HCT116 (cell line): Measurements from ENCODE around the gene ADD3. TPM values are rescaled to one million over a fixed set of nuclear protein-coding genes. Genes with fewer than 3 reads are reported as not detected.

Source experiments
- ATAC-seq: fragments of 200-7000 bp; cut with Tn5 transposase; 2 replicates; pipeline ENCODE4 v1.9.1; 2020; ENCODE audit warnings: mild to moderate bottlenecking, moderate library complexity
- BruUV-seq: library from RNA; stranded (reverse); fragments of 400-500 nt; replicated peaks from 2 replicates; lab custom pipeline; 2021; lab: Mats Ljungman, UMichigan
- CTCF ChIA-PET: fragments of 300-600 bp; sonication (Branson Sonifier 250); formaldehyde crosslinking; loops from one replicate; lab custom pipeline; 2021; ENCODE audit warnings: antibody characterized with exemption; lab: Charles Lee
- POLR2A ChIA-PET: fragments of 300-600, 350-600 bp; sonication (Branson Sonifier 250); formaldehyde crosslinking; loops from one replicate; lab custom pipeline; 2021; ENCODE audit warnings: antibody characterized with exemption; lab: Charles Lee
- RAD21 ChIA-PET, 2 experiments: fragments of 300-600 bp; sonication (Branson Sonifier 250); formaldehyde crosslinking; loops; one replicate each; lab custom pipeline; 2023; ENCODE audit warnings: low total read pairs in 2 of 2; ENCODE audit not compliant: uncharacterized antibody in 2 of 2, unreplicated experiment in 2 of 2, low non-redundant PET in 1 of 2; lab: Charles Lee
- DNase-seq: peaks from one replicate; pipeline ENCODE4 v3.0.0-alpha.2; 2010; ENCODE audit warnings: low read depth, low spot score
- H2AFZ ChIP-seq: fragments of 200-600 bp; shearing (Covaris generic), sonication (generic); 2 replicates; pipeline ENCODE4 v1.6.1; 2017; ENCODE audit warnings: low read depth, mixed run types, mixed read lengths, antibody characterized with exemption, low read length; ENCODE audit not compliant: poor library complexity, severe bottlenecking
- H3K27ac ChIP-seq: 2 replicates; pipeline ENCODE4 v1.5.1; 2012; ENCODE audit warnings: low read depth, low read length
- H3K27me3 ChIP-seq: fragments of 200-600 bp; sonication (generic); 2 replicates; pipeline ENCODE4 v1.6.1; 2016; ENCODE audit warnings: mixed run types, low read length, mixed read lengths; ENCODE audit not compliant: insufficient read depth
- H3K36me3 ChIP-seq, 2 experiments: fragments of 200-500 bp in 1 of 2; fragments of 200-600 bp in 1 of 2; sonication (Bioruptor generic) in 1 of 2; sonication (generic) in 1 of 2; 2 replicates each; pipeline versions ENCODE4 v1.5.1 to v1.6.1; 2014 to 2016; ENCODE audit warnings: low read length in 2 of 2, inconsistent platforms in 1 of 2, mixed read lengths in 1 of 2, mixed run types in 1 of 2; ENCODE audit not compliant: insufficient read depth in 2 of 2, control insufficient read depth in 1 of 2
- H3K4me1 ChIP-seq, 2 experiments: fragments of 200-600 bp in 1 of 2; sonication (generic) in 1 of 2; 2 replicates each; pipeline versions ENCODE4 v1.5.1 to v1.6.1; 2012 to 2017; ENCODE audit warnings: low read length in 2 of 2, inconsistent platforms in 1 of 2, mild to moderate bottlenecking in 1 of 2, mixed read lengths in 1 of 2, mixed run types in 1 of 2, moderate library complexity in 1 of 2; ENCODE audit not compliant: insufficient read depth in 2 of 2, control insufficient read depth in 1 of 2
- H3K4me2 ChIP-seq: fragments of 200-600 bp; sonication (generic); 2 replicates; pipeline ENCODE4 v1.6.1; 2017; ENCODE audit warnings: mixed run types, low read length, mixed read lengths
- H3K4me3 ChIP-seq, 2 experiments: fragments of 200-600 bp in 1 of 2; sonication (generic) in 1 of 2; replicated peaks in 1 of 2; 2 replicates each; pipeline ENCODE4 v1.5.1; 2011 to 2016; ENCODE audit warnings: low read length in 2 of 2, control low read depth in 1 of 2, low read depth in 1 of 2, mild to moderate bottlenecking in 1 of 2, mixed read lengths in 1 of 2, mixed run types in 1 of 2
- H3K79me2 ChIP-seq: fragments of 200-600 bp; sonication (generic); 2 replicates; pipeline ENCODE4 v1.6.1; 2017; ENCODE audit warnings: mild to moderate bottlenecking, mixed run types, low read length, moderate library complexity, mixed read lengths; ENCODE audit not compliant: insufficient read depth
- H3K9ac ChIP-seq: fragments of 200-600 bp; sonication (generic); 2 replicates; pipeline ENCODE4 v1.6.1; 2016; ENCODE audit warnings: low read length, mixed read lengths
- H3K9me2 ChIP-seq: fragments of 200-600 bp; sonication (generic), shearing (Covaris generic); 2 replicates; pipeline ENCODE4 v1.6.1; 2017; ENCODE audit warnings: mixed run types, mild to moderate bottlenecking, moderate library complexity; ENCODE audit not compliant: insufficient read depth
- H3K9me3 ChIP-seq, 2 experiments: fragments of 200-500 bp in 1 of 2; fragments of 200-600 bp in 1 of 2; sonication (Bioruptor generic) in 1 of 2; sonication (generic) in 1 of 2; 2 replicates each; pipeline ENCODE4 v1.6.1; 2014 to 2017; ENCODE audit warnings: low read length in 2 of 2, mixed read lengths in 2 of 2, inconsistent platforms in 1 of 2, low read depth in 1 of 2, mild to moderate bottlenecking in 1 of 2, mixed run types in 1 of 2, moderate library complexity in 1 of 2; ENCODE audit not compliant: control insufficient read depth in 1 of 2, insufficient read depth in 1 of 2
- H4K20me1 ChIP-seq: fragments of 200-600 bp; sonication (generic), shearing (Covaris generic); 2 replicates; pipeline ENCODE4 v1.6.1; 2017; ENCODE audit warnings: mixed run types, mild to moderate bottlenecking, moderate library complexity; ENCODE audit not compliant: insufficient read depth
- ATF3 ChIP-seq: IDR thresholded peaks from 2 replicates; pipeline ENCODE4 v1.6.1; 2012
- CEBPB ChIP-seq: IDR thresholded peaks from 2 replicates; pipeline ENCODE4 v1.6.1; 2012; ENCODE audit warnings: low read depth
- CTCF ChIP-seq, 3 experiments: fragments of 200-600 bp in 1 of 3; sonication (generic) in 1 of 3; IDR thresholded peaks in 2 of 3; conservative IDR thresholded peaks in 1 of 3; 2 replicates each; pipeline ENCODE4 v1.5.1; 2012 to 2017; ENCODE audit warnings: low read depth in 2 of 3, low read length in 2 of 3, antibody characterized with exemption in 1 of 3, borderline replicate concordance in 1 of 3, control low read depth in 1 of 3, mild to moderate bottlenecking in 1 of 3, mixed read lengths in 1 of 3, mixed run types in 1 of 3, moderate library complexity in 1 of 3; ENCODE audit not compliant: insufficient read depth in 1 of 3
- JUND ChIP-seq: IDR thresholded peaks from 2 replicates; pipeline ENCODE4 v1.6.1; 2012
- POLR2AphosphoS5 ChIP-seq: IDR thresholded peaks from 2 replicates; pipeline ENCODE4 v1.6.1; 2011; ENCODE audit warnings: mild to moderate bottlenecking, low read depth, low read length, moderate library complexity
- REST ChIP-seq: IDR thresholded peaks from 2 replicates; pipeline ENCODE4 v1.6.1; 2012; ENCODE audit warnings: low read depth
- SIN3A ChIP-seq: IDR thresholded peaks from 2 replicates; pipeline ENCODE4 v1.6.1; 2012; ENCODE audit warnings: low read depth
- SP1 ChIP-seq: IDR thresholded peaks from 2 replicates; pipeline ENCODE4 v1.6.1; 2012; ENCODE audit warnings: low read depth
- YY1 ChIP-seq: IDR thresholded peaks from 2 replicates; pipeline ENCODE4 v1.6.1; 2011; ENCODE audit warnings: low read length, low read depth, moderate library complexity, mild to moderate bottlenecking; ENCODE audit not compliant: insufficient replicate concordance; ENCODE audit errors: extremely low read depth
- ZFX ChIP-seq: fragments of 450-650 bp; IDR thresholded peaks from 2 replicates; pipeline ENCODE4 v1.6.1; 2017
- intact Hi-C: fragments of 100-400 bp; cut with micrococcal nuclease; formaldehyde crosslinking; loops from 2 replicates; pipeline ENCODE4 v1.10.0; 2022
- total RNA-seq: library from RNA; stranded (reverse); gene quantifications from one replicate; pipeline ENCODE4 v1.2.1, GENCODE V29; 2021; ENCODE audit not compliant: unreplicated experiment

Gene ADD3
- total RNA-seq, 1 experiment from 2014 or later = 41.1 TPM

- no peak for TF ChIP-seq SIN3A
- TF ChIP-seq REST = no peak
- TF ChIP-seq CTCF (IDR thresholded peaks at IDR 0.05 in 2 of 3, conservative IDR thresholded peaks at IDR 0.05 in 1 of 3; ENCODE audit: borderline replicate concordance in 1 of 3, insufficient read depth in 1 of 3, low read depth in 2 of 3, low read length in 2 of 3) = no peak
- no peak for TF ChIP-seq SP1
- TF ChIP-seq ATF3 = no peak
- TF ChIP-seq JUND = no peak
- TF ChIP-seq ZFX = no peak
- TF ChIP-seq POLR2AphosphoS5 = no peak
- no peak for TF ChIP-seq YY1
- TF ChIP-seq CEBPB = no peak
- Histone ChIP-seq H3K4me3 (no peak overlapping the region), H3K27ac (no peak overlapping the region), H3K36me3 (no peaks in the 10 kb centered on the region), H3K9ac (no peak overlapping the region), H2AFZ (no peak overlapping the region), H3K9me2 (no peaks in the 10 kb centered on the region), H3K9me3 (no peaks in the 10 kb centered on the region), H4K20me1 (no peaks in the 10 kb centered on the region), H3K4me2 (no peak overlapping the region), H3K27me3 (no peaks in the 10 kb centered on the region), H3K4me1 (no peaks in the 10 kb centered on the region), H3K79me2 (no peaks in the 10 kb centered on the region)
- ChIA-PET POLR2A (no interaction called here), CTCF (no interaction called here), RAD21 (no interaction called here)
- ATAC-seq = no peak
- intact Hi-C loops = no loop called here
- BruUV-seq = no TSS peak
- DNase-seq = no peak
Observed at GRCh38 chr10:110041479-110041829, 33.7 kb downstream of the ADD3 start.
